Common myeloid progenitor, CD34-positive (primary cell): ENCODE results near the gene EIF4A3. TPM values are rescaled to one million over a fixed set of nuclear protein-coding genes. Genes with fewer than 3 reads are reported as not detected.

Experiments used
- CTCF ChIA-PET: fragments of 350-600 bp; sonication (Branson Sonifier 250); formaldehyde crosslinking; loops from one replicate; lab custom pipeline; 2021; ENCODE audit warnings: antibody characterized with exemption; lab: Charles Lee
- POLR2A ChIA-PET: fragments of 350-600 bp; sonication (Branson Sonifier 250); formaldehyde crosslinking; loops from one replicate; lab custom pipeline; 2021; ENCODE audit warnings: antibody characterized with exemption; lab: Charles Lee
- DNase-seq, 3 donors: peaks; one replicate each; pipeline versions ENCODE4 v3.0.0 to v3.0.0-alpha.2; 2013
- H3K27ac ChIP-seq, 2 experiments: 1 replicate in 1 of 2; 2 replicates in 1 of 2; pipeline ENCODE4 v1.7.0; 2013; ENCODE audit warnings: inconsistent platforms in 2 of 2, low read length in 2 of 2, mild to moderate bottlenecking in 2 of 2, low read depth in 1 of 2, moderate library complexity in 1 of 2; ENCODE audit not compliant: severe bottlenecking in 2 of 2, insufficient read depth in 1 of 2, poor library complexity in 1 of 2
- H3K27me3 ChIP-seq, 5 experiments: replicated peaks in 2 of 5; 1 replicate in 3 of 5; 2 replicates in 2 of 5; pipeline versions ENCODE4 v1.6.1 to v1.7.0; 2013; ENCODE audit warnings: low read length in 4 of 5, mild to moderate bottlenecking in 2 of 5, moderate library complexity in 2 of 5, inconsistent platforms in 1 of 5; ENCODE audit not compliant: insufficient read depth in 5 of 5, control insufficient read depth in 4 of 5
- H3K36me3 ChIP-seq, 4 experiments: 1 replicate in 2 of 4; 2 replicates in 2 of 4; pipeline versions ENCODE4 v1.6.1 to v1.7.0; 2013; ENCODE audit warnings: low read length in 3 of 4, control low read depth in 1 of 4, mild to moderate bottlenecking in 1 of 4; ENCODE audit not compliant: control insufficient read depth in 4 of 4, insufficient read depth in 4 of 4
- H3K4me1 ChIP-seq, 4 experiments: 1 replicate in 3 of 4; 2 replicates in 1 of 4; pipeline versions ENCODE4 v1.6.1 to v1.7.1; 2013; ENCODE audit warnings: low read length in 3 of 4, mild to moderate bottlenecking in 3 of 4, control low read depth in 1 of 4, inconsistent platforms in 1 of 4, moderate library complexity in 1 of 4; ENCODE audit not compliant: control insufficient read depth in 4 of 4, insufficient read depth in 4 of 4; ENCODE audit errors: control extremely low read depth in 1 of 4
- H3K4me3 ChIP-seq, 7 experiments: 1 replicate in 4 of 7; 2 replicates in 3 of 7; pipeline versions ENCODE4 v1.5.1 to v1.7.0; 2013; ENCODE audit warnings: mild to moderate bottlenecking in 7 of 7, low read length in 6 of 7, moderate library complexity in 6 of 7, inconsistent platforms in 2 of 7, low read depth in 2 of 7, control low read depth in 1 of 7; ENCODE audit not compliant: insufficient read depth in 4 of 7, control insufficient read depth in 1 of 7; ENCODE audit errors: extremely low read depth in 1 of 7
- H3K9me3 ChIP-seq, 5 experiments: 1 replicate in 4 of 5; 2 replicates in 1 of 5; pipeline versions ENCODE4 v1.6.1 to v1.7.1; 2013; ENCODE audit warnings: low read length in 4 of 5, mild to moderate bottlenecking in 2 of 5, inconsistent platforms in 1 of 5, low read depth in 1 of 5, moderate library complexity in 1 of 5; ENCODE audit not compliant: control insufficient read depth in 4 of 5, insufficient read depth in 2 of 5; ENCODE audit errors: control extremely low read depth in 1 of 5
- WGBS: methylation state at CpG from one replicate; pipeline ENCODE4 v1.1.5; 2013; ENCODE audit not compliant: insufficient coverage; 5-methylcytosine and 5-hydroxymethylcytosine counted together
- polyA plus RNA-seq: library from polyadenylated mRNA; unstranded; fragments of 120-200 nt; gene quantifications from one replicate; pipeline ENCODE4 v1.2.1, GENCODE V29; 2013

EIF4A3 gene
- polyA plus RNA-seq = 42.4 TPM

DNA sequence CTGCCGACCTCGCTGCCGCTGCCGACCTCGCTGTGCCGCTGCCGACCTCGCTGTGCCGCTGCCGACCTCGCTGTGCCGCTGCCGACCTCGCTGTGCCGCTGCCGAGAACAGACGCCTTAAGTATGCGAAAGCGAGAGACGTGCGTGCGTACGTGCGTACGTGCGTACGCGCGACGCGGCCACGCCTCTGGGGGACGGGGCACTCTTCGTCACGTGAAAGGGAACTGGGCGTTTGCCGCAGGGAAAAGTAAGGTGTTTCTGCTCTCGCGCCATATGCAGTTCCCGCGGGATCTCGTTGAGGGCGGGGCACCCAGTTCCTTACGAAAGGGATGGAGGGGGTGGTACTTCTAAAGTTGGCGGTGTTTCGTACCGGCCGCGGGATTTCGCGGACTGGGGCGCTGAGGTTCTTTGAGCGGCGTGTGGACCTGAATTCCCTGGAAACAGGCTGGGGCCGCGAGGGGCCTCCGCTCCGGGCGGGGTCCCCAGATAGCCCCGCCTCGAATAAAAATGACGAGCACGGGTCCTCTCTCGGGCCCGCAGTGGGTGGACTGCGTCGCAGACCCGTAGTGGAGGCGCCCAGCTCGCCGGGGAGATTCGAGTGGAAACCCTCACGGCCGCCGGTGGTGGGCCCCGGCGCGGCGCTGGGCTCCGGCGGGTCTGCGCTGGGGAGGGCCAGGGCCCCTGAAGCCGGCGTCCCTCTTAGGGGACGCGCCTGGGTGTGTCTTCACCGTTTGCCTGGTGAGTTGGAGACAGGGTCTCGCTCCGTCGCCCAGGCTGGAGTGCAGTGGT lies at the start of gene EIF4A3:
Gene EIF4A3, minus strand, starts transcription at position 94 of the 788 bp plus-strand sequence. CDS start 167 bp downstream, outside the sequence.
- H3K27ac ChIP-seq = peak within 1 kb of the TSS; percentile 70 to 93
- CTCF ChIA-PET = interaction anchor here (2.1 kb wide), 1 partner anchor 48 kb away, joined by 4 read pairs; no protein-coding TSS in a partner anchor
- POLR2A ChIA-PET = no interaction called here
- H3K9me3 ChIP-seq = peaks cover 0 to 3% (median 0%) of the 10 kb centered on the region in 5 experiments
- H3K4me3 ChIP-seq = peak within 1 kb of the TSS; percentile 81 to 96 (median 90)
- H3K27me3 ChIP-seq = no peaks in the 10 kb centered on the region
- H3K4me1 ChIP-seq = peaks cover 9 to 25% (median 20%) of the 10 kb centered on the region in 4 experiments
- 0% methylated on average over 90 of the region's 90 CpGs for WGBS
- DNase-seq = peak; percentile 99
- peaks cover 3 to 31% (median 12%) of the 10 kb centered on the region in 4 experiments for H3K36me3 ChIP-seq

DNA sequence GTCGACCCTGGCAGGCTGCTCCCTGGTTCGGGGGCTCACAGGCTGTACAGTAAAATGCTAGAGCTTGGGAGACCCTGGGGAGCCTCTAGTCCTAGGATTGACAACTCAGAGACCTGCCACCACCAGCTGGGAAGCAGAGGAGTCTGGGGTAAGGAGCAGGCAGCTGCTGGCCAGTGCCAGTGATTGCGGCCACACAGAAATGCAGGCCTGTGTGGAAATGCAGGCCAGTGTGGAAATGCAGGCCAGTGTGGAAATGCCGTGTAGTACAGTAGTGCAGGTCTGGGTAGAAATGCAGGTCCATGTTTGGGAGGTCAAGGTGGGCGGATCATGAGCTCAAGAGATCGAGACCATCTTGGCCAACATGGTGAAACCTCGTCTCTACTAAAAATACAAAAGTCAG lies 49.7 kb upstream of the EIF4A3 start:
- no peaks in the 10 kb centered on the region for H3K36me3 ChIP-seq
- H3K4me3 ChIP-seq = no peak overlapping the region
- H3K27ac ChIP-seq = no peak overlapping the region
- H3K4me1 ChIP-seq = peaks cover 0 to 6% (median under 1%) of the 10 kb centered on the region in 4 experiments
- DNase-seq = no peak
- ChIA-PET POLR2A (no interaction called here), CTCF (interaction anchor here (1.5 to 3.2 kb wide), 5 partner anchors 10 to 166 kb away, joined by 3 to 21 read pairs (median 13); no protein-coding TSS in a partner anchor)
- 98% methylated on average over 6 of the region's 7 CpGs for WGBS
- no peaks in the 10 kb centered on the region for H3K9me3 ChIP-seq
- H3K27me3 ChIP-seq = peaks cover 0 to 9% (median 3%) of the 10 kb centered on the region in 5 experiments

- 63% methylated on average over 24 of the region's 27 CpGs for WGBS
- Histone ChIP-seq H3K36me3 (no peaks in the 10 kb centered on the region), H3K9me3 (no peaks in the 10 kb centered on the region), H3K4me1 (peaks cover 0 to 9% (median 2%) of the 10 kb centered on the region in 4 experiments), H3K27ac (no peak overlapping the region), H3K27me3 (peaks cover 0 to 12% (median 3%) of the 10 kb centered on the region in 5 experiments), H3K4me3 (no peak overlapping the region)
- CTCF ChIA-PET = interaction anchor here (1.0 to 3.2 kb wide), 16 partner anchors 10 to 167 kb away, joined by 3 to 21 read pairs (median 4); no protein-coding TSS in a partner anchor
- POLR2A ChIA-PET = no interaction called here
- peak; percentile 25 to 38 (median 29) for DNase-seq
Observed at GRCh38 chr17:80195671-80196529, 49.0 kb upstream of the EIF4A3 start.

GRCh38 chr17:80195141-80195540 lies 48.2 kb upstream of the EIF4A3 start:
- Histone ChIP-seq H3K4me3 (no peak overlapping the region), H3K27me3 (peaks cover 0 to 12% (median 3%) of the 10 kb centered on the region in 5 experiments), H3K4me1 (peaks cover 0 to 9% (median 2%) of the 10 kb centered on the region in 4 experiments), H3K27ac (no peak overlapping the region), H3K9me3 (no peaks in the 10 kb centered on the region), H3K36me3 (no peaks in the 10 kb centered on the region)
- CTCF ChIA-PET = interaction anchor here (1.0 to 3.2 kb wide), 13 partner anchors 9 to 168 kb away, joined by 3 to 21 read pairs (median 5); no protein-coding TSS in a partner anchor
- DNase-seq = no peak
- POLR2A ChIA-PET = no interaction called here
- WGBS = 94% methylated on average over 12 of the region's 14 CpGs

- WGBS = 62% methylated on average over 17 of the region's 29 CpGs
- Histone ChIP-seq H3K27me3 (peaks cover 0 to 9% (median 3%) of the 10 kb centered on the region in 5 experiments), H3K27ac (no peak overlapping the region), H3K9me3 (no peaks in the 10 kb centered on the region), H3K4me1 (peaks cover 0 to 9% (median 2%) of the 10 kb centered on the region in 4 experiments), H3K4me3 (no peak overlapping the region), H3K36me3 (no peaks in the 10 kb centered on the region)
- peak in 2 of 3 donors; percentile 32 to 34 for DNase-seq
- POLR2A ChIA-PET = interaction anchor here (0.6 kb wide), 1 partner anchor 56 kb away, joined by 3 read pairs; no protein-coding TSS in a partner anchor
- CTCF ChIA-PET = interaction anchor here (0.9 to 1.3 kb wide), 6 partner anchors 10 to 184 kb away, joined by 3 to 4 read pairs (median 4); no protein-coding TSS in a partner anchor
Observed at GRCh38 chr17:80191865-80192661, 45.1 kb upstream of the EIF4A3 start.

- Histone ChIP-seq H3K4me1 (peaks cover 0 to 9% (median 2%) of the 10 kb centered on the region in 4 experiments), H3K27me3 (peaks cover 0 to 9% (median 3%) of the 10 kb centered on the region in 5 experiments), H3K9me3 (no peaks in the 10 kb centered on the region), H3K4me3 (no peak overlapping the region), H3K27ac (no peak overlapping the region), H3K36me3 (no peaks in the 10 kb centered on the region)
- no peak for DNase-seq
- POLR2A ChIA-PET = no interaction called here
- CTCF ChIA-PET = interaction anchor here (1.0 to 1.3 kb wide), 6 partner anchors 12 to 183 kb away, joined by 3 to 4 read pairs (median 4); no protein-coding TSS in a partner anchor
- 96% methylated on average over 18 of the region's 20 CpGs for WGBS
Observed at GRCh38 chr17:80191192-80191591, 44.3 kb upstream of the EIF4A3 start.
